Endothelial cell of umbilical vein (primary cell): Measurements from ENCODE around the gene FOXB1. TPM values are rescaled to one million over a fixed set of nuclear protein-coding genes. Genes with fewer than 3 reads are reported as not detected.

Experiments used
- BruUV-seq: library from RNA; stranded (reverse); fragments of 400-500 nt; replicated peaks from 2 replicates; lab custom pipeline; 2021; lab: Mats Ljungman, UMichigan
- CTCF ChIA-PET: fragments of 300-600, 350-600 bp; sonication (Branson Sonifier 250); formaldehyde crosslinking; loops from one replicate; lab custom pipeline; 2021; ENCODE audit warnings: antibody characterized with exemption, inconsistent platforms; lab: Charles Lee
- POLR2A ChIA-PET: fragments of 300-600, 350-600 bp; sonication (Branson Sonifier 250); formaldehyde crosslinking; loops from one replicate; lab custom pipeline; 2021; ENCODE audit warnings: antibody characterized with exemption, inconsistent platforms; lab: Charles Lee
- DNase-seq: peaks from one replicate; pipeline ENCODE4 v3.0.0-alpha.2; 2011; ENCODE audit warnings: low read depth, low spot score
- FAIRE-seq: peaks from 2 replicates; lab custom pipeline; 2011; peaks lifted over from hg19 to GRCh38; lab: Jason Lieb, UNC
- H2AFZ ChIP-seq: 2 replicates; pipeline ENCODE4 v1.6.0; 2012; ENCODE audit warnings: low read depth, low read length, control low read depth, inconsistent platforms
- H3K27ac ChIP-seq: 2 replicates; pipeline ENCODE4 v1.5.1; 2011; ENCODE audit warnings: low read depth, mild to moderate bottlenecking, control low read depth, low read length, moderate library complexity; ENCODE audit not compliant: insufficient read depth
- H3K27me3 ChIP-seq, 2 experiments: 2 replicates each; pipeline versions ENCODE4 v1.6.0 to v1.6.1; 2011; ENCODE audit warnings: low read length in 2 of 2, mixed read lengths in 1 of 2; ENCODE audit not compliant: control insufficient read depth in 2 of 2, insufficient read depth in 2 of 2
- H3K36me3 ChIP-seq, 2 experiments: 2 replicates in 1 of 2; 3 replicates in 1 of 2; pipeline ENCODE4 v1.5.1; 2011; ENCODE audit warnings: low read length in 2 of 2, mild to moderate bottlenecking in 1 of 2, moderate library complexity in 1 of 2; ENCODE audit not compliant: control insufficient read depth in 2 of 2, insufficient read depth in 2 of 2; ENCODE audit errors: extremely low read depth in 1 of 2
- H3K4me1 ChIP-seq: 3 replicates; pipeline ENCODE4 v1.5.1; 2011; ENCODE audit warnings: mild to moderate bottlenecking, low read length; ENCODE audit not compliant: control insufficient read depth, insufficient read depth; ENCODE audit errors: extremely low read depth
- H3K4me2 ChIP-seq: 2 replicates; pipeline ENCODE4 v1.6.1; 2011; ENCODE audit warnings: low read length, control low read depth, mixed read lengths; ENCODE audit not compliant: insufficient read depth
- H3K4me3 ChIP-seq, 3 experiments: fragments of 200-600 bp in 1 of 3; sonication (generic), shearing (Covaris generic) in 1 of 3; replicated peaks in 1 of 3; 2 replicates each; pipeline ENCODE4 v1.5.1; 2011 to 2016; ENCODE audit warnings: control low read depth in 3 of 3, low read length in 3 of 3, mild to moderate bottlenecking in 2 of 3, inconsistent platforms in 1 of 3, low read depth in 1 of 3, moderate library complexity in 1 of 3; ENCODE audit not compliant: insufficient read depth in 1 of 3
- H3K79me2 ChIP-seq: 2 replicates; pipeline ENCODE4 v1.6.0; 2012; ENCODE audit warnings: low read length, inconsistent platforms; ENCODE audit not compliant: control insufficient read depth, insufficient read depth
- H3K9ac ChIP-seq: replicated peaks from 2 replicates; pipeline ENCODE3; 2011; ENCODE audit warnings: low read length, control low read depth; ENCODE audit not compliant: insufficient read depth; ENCODE audit errors: extremely low read depth
- H3K9me1 ChIP-seq: replicated peaks from 3 replicates; pipeline ENCODE4 v1.6.0; 2011; ENCODE audit warnings: mild to moderate bottlenecking, low read length; ENCODE audit not compliant: control insufficient read depth, insufficient read depth; ENCODE audit errors: extremely low read depth
- H3K9me3 ChIP-seq: replicated peaks from 2 replicates; pipeline ENCODE4 v1.5.1; 2012; ENCODE audit warnings: low read length, inconsistent platforms; ENCODE audit not compliant: control insufficient read depth, insufficient read depth
- H4K20me1 ChIP-seq: replicated peaks from 2 replicates; pipeline ENCODE3; 2011; ENCODE audit warnings: mild to moderate bottlenecking, low read length; ENCODE audit not compliant: control insufficient read depth, insufficient read depth; ENCODE audit errors: extremely low read depth
- EZH2 ChIP-seq: IDR thresholded peaks from 2 replicates; pipeline ENCODE4 v1.6.1; 2012; ENCODE audit warnings: borderline replicate concordance, low read depth, mild to moderate bottlenecking, moderate library complexity, low read length, inconsistent platforms; ENCODE audit not compliant: severe bottlenecking
- FOS ChIP-seq: IDR thresholded peaks from 2 replicates; pipeline ENCODE4 v1.6.1; 2011; ENCODE audit warnings: mild to moderate bottlenecking, low read length, moderate library complexity, borderline replicate concordance; ENCODE audit not compliant: insufficient read depth
- GATA2 ChIP-seq: IDR thresholded peaks from 2 replicates; pipeline ENCODE4 v1.7.0; 2011; ENCODE audit warnings: low read depth, mild to moderate bottlenecking, moderate library complexity, mixed read lengths, low read length; ENCODE audit not compliant: insufficient read length, insufficient read depth
- JUN ChIP-seq: IDR thresholded peaks from 2 replicates; pipeline ENCODE4 v1.6.1; 2011; ENCODE audit warnings: borderline replicate concordance, low read depth; ENCODE audit not compliant: insufficient read length, insufficient read depth
- MYC ChIP-seq: IDR thresholded peaks from one replicate; pipeline ENCODE4 v1.6.1; 2011; ENCODE audit warnings: mild to moderate bottlenecking, low read depth, low read length
- POLR2A ChIP-seq: IDR thresholded peaks from 2 replicates; pipeline ENCODE4 v1.6.1; 2012; ENCODE audit warnings: low read depth, mild to moderate bottlenecking, control low read depth, low read length
- POLR2AphosphoS5 ChIP-seq: IDR thresholded peaks from 2 replicates; pipeline ENCODE4 v1.6.1; 2012; ENCODE audit warnings: low read depth, mild to moderate bottlenecking, control low read depth, low read length, moderate library complexity; ENCODE audit not compliant: insufficient read depth
- dilution Hi-C: fragments of 300-500 bp; cut with MboI; formaldehyde crosslinking; loops from one replicate; pipeline ENCODE4 v1.15.0; 2019; ENCODE audit warnings: low sequenced_read_pairs; ENCODE audit not compliant: extremely low pct_ligation_motif_present
- intact Hi-C: fragments of 100-400 bp; cut with micrococcal nuclease; formaldehyde crosslinking; loops from one replicate; pipeline ENCODE4 v1.10.0; 2022
- polyA plus RNA-seq, 4 experiments: library from polyadenylated mRNA; depleted of rRNA in 3 of 4; stranded (reverse) in 3 of 4; unstranded in 1 of 4; fragments of >200 nt; gene quantifications; 2 replicates each; pipeline versions ENCODE4 v1.2.1 to v1.2.3, GENCODE V29; 2011 to 2012; ENCODE audit warnings: missing spikeins in 1 of 4
- total RNA-seq: library from RNA; stranded (reverse); gene quantifications from 2 replicates; pipeline ENCODE4 v1.2.3, GENCODE V29; 2021
- TF ChIP-seq, protein P1 (sequence below), 2 donors: IDR thresholded peaks; 1 replicate in 1 of 2; 2 replicates in 1 of 2; pipeline ENCODE4 v1.5.1; 2011; ENCODE audit warnings: low read length in 2 of 2, mild to moderate bottlenecking in 2 of 2, moderate library complexity in 2 of 2, control low read depth in 1 of 2, inconsistent platforms in 1 of 2, low read depth in 1 of 2; ENCODE audit not compliant: insufficient read depth in 1 of 2; ENCODE audit errors: extremely low read depth in 1 of 2
- TF ChIP-seq, protein P2 (sequence below): IDR thresholded peaks from 2 replicates; pipeline ENCODE4 v1.6.1; 2011; ENCODE audit not compliant: insufficient read depth, insufficient read length

The FOXB1 gene
- total and polyA plus RNA-seq, 2 donors (not counting 3 experiments of a cell fraction or from before 2014, with no cell fraction given) = not detected

DNA sequence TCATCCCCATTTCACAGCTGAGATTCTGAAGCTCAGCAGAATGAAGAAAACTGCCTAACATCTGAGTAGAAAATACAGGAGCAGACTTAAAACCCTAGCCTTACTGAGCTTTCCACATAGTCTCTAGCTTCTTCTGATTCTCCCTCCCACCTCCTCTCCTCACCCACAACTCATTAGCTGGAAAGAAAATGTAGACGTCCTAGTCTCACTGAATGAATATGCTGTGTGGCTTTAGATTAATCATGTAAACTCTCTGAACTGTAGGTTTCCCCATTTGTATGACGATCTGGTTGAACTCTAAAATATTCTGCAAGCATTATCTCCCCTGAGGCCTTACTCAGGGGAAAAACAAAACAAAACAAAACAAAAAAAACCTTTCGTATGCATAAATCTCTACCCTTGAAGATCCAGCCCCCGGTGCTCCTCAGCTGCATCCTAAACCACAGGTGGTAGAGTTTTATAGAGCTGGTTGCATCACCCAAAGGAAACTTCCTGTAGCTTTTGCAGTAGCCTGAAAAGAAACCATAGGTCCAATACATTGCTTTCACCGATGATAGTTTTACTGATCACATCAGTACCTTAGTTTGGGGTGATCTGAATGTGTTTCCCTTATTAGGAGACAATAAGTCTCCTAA lies 40.6 kb downstream of the FOXB1 start:
- Histone ChIP-seq H2AFZ (no peak overlapping the region), H3K27me3 (peaks cover 2 to 11% of the 10 kb centered on the region in 2 experiments), H3K9ac (no peak overlapping the region), H3K27ac (no peak overlapping the region), H3K9me1 (no peaks in the 10 kb centered on the region), H3K9me3 (no peaks in the 10 kb centered on the region), H3K4me1 (no peaks in the 10 kb centered on the region), H4K20me1 (no peaks in the 10 kb centered on the region), H3K4me2 (no peak overlapping the region), H3K79me2 (no peaks in the 10 kb centered on the region), H3K36me3 (no peaks in the 10 kb centered on the region), H3K4me3 (no peak overlapping the region)
- dilution Hi-C loops (no loop called here), intact Hi-C loops (no loop called here)
- no peak for FAIRE-seq
- ChIA-PET CTCF (interaction anchor here (0.9 kb wide), 1 partner anchor 72 kb away, joined by 3 read pairs; no protein-coding TSS in a partner anchor), POLR2A (no interaction called here)
- TF ChIP-seq EZH2 (no peak), POLR2A (no peak), POLR2AphosphoS5 (no peak), JUN (no peak), GATA2 (no peak), FOS (no peak), MYC (no peak)
- TF ChIP-seq, protein P1, sequence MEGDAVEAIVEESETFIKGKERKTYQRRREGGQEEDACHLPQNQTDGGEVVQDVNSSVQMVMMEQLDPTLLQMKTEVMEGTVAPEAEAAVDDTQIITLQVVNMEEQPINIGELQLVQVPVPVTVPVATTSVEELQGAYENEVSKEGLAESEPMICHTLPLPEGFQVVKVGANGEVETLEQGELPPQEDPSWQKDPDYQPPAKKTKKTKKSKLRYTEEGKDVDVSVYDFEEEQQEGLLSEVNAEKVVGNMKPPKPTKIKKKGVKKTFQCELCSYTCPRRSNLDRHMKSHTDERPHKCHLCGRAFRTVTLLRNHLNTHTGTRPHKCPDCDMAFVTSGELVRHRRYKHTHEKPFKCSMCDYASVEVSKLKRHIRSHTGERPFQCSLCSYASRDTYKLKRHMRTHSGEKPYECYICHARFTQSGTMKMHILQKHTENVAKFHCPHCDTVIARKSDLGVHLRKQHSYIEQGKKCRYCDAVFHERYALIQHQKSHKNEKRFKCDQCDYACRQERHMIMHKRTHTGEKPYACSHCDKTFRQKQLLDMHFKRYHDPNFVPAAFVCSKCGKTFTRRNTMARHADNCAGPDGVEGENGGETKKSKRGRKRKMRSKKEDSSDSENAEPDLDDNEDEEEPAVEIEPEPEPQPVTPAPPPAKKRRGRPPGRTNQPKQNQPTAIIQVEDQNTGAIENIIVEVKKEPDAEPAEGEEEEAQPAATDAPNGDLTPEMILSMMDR (IDR thresholded peaks at IDR 0.05; ENCODE audit: extremely low read depth in 1 of 2, insufficient read depth in 1 of 2, low read depth in 1 of 2, low read length in 2 of 2) = no peak
- TF ChIP-seq, protein P2, sequence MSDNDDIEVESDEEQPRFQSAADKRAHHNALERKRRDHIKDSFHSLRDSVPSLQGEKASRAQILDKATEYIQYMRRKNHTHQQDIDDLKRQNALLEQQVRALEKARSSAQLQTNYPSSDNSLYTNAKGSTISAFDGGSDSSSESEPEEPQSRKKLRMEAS = no peak
- DNase-seq = no peak
- BruUV-seq = no TSS peak
